Measurements from ENCODE around the gene NCAM2.
"Not testable (repeated sequence)": the region's sequence is repeated elsewhere in the genome, so short reads cannot be mapped to it uniquely, and the experiment has no call there.

Gene NCAM2

DNA sequence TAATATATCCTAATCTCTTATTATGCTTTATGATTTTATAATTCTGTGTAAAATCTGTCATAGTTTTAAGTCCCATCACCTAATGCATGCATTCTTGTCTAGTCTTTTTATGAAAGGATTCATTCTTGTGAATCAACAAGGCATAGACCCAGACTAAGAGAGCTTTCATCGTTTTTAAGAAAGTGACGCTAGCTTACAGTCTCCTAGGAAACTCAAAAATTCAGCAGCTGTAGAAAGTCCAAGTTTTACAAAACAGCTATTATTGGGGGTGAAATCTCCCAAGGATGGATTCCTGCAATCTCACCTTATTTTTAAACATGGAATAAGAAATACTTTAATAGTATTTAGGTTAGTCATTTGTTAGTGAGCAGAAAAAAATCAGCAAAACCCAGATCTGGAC is 104.7 kb downstream of the NCAM2 start:
- DNase-seq (ENCODE audit: low read depth in 1 of 2, low spot score in 1 of 2): no peak

DNA sequence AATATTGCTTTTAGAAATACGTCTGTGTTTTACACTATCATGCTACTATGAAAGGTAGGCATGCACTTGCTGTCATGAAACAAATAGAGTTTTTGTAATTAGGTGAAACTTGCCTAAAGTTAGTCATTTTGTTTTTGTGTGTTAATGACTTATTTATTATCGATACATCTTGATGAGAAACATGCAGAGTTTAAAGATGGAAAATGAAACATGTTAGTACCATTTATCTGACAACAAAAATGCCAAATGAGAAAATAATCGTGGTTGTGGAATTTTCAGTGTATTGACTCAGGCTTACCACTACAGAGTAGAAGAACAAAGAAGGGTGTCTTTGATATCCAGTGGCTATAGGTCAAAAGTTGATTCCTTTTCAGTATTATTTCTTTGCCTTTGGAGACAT is 105.5 kb downstream of the NCAM2 start:
- DNase-seq (ENCODE audit: low read depth in 1 of 2, low spot score in 1 of 2): no peak

DNA sequence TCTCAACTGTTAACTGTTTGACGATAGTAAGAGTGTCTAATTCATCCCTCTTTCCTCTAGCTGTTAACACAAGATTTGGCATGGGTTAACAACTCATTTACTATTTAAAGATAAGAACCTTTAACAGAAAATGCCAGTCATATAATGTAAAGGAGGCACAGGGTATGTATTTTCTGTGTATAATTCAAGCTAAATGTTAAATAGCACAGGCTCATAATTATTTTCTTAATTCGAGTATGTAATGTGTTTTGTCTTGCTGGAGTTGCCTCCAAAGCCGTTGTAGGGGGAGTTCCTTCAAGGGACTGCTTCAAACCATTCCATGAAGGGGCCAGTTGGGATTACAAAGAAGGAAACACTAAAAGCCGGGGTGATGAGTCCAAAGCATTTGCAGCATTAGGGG is 111.5 kb downstream of the NCAM2 start:
- no peak for DNase-seq (ENCODE audit: low read depth in 1 of 2, low spot score in 1 of 2)

DNA sequence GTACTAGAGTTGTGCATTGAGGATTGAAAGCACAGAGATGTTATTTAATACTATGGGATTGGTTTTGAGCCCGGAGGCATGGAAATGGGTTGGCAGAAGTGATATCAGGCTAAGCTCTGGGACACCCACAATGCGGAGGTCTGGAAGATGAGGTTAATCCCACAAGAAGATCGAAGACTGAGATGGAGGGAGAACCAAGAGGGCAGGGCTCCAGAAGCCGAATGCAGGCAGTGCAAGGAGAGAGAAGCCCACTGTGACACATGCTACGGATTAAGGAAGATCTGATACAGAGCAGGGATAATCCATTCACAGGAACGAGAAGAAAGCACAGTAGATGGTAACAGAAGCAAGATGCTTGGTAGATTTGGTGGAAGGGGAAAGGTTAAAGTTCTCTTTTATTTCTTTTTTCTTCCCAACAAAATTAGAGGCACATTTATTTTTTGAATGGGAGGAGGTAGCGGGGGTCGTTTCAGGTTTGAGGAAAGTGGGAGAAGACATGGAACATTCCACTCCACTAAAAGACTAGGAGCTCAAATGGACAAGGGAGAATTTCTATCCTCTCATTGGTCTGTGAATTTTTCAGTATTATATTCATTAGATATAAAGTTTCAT is 113.2 kb downstream of the NCAM2 start:
- DNase-seq (ENCODE audit: low read depth in 1 of 2, low spot score in 1 of 2): no peak

DNA sequence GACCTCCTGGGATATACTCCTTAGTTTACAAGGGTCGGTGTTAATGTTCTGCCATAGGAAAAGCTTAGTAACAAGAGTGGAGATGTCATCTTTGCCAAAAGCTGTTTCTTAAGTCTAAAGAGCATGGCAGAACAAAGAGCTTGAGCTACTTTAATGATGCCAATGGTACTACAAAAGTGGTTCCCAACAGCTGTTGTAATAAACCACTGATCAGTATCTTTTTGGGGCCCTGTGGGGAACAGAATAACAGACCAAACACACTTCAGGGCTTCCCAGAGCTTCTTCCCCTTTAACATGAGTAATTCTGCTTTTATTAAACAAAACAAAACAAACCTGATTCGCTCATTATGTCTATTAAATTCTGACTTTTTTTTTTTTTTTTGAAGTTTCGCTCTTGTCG is 116.3 kb downstream of the NCAM2 start:
- no peak for DNase-seq (ENCODE audit: low read depth in 1 of 2, low spot score in 1 of 2)

DNA sequence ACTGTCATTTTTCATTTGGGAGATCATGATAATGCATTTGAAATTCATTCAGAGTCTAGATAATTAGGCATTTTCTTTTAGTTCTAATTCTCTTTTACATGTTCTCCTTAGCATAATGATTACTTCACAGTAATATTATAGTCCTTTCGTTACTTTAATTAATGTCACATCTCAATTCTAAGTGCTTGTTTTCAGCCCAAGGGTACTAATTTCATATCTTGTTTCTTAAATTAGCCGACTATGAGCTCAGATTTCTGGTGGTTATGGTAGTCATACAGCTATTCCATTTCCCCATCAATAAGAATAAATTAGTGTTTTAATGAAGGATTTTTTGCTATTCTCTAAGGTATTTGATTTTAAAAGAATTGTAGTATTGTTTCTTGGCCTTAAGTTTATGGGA is 120.9 kb downstream of the NCAM2 start:
- no peak for DNase-seq (ENCODE audit: low read depth in 1 of 2, low spot score in 1 of 2)

DNA sequence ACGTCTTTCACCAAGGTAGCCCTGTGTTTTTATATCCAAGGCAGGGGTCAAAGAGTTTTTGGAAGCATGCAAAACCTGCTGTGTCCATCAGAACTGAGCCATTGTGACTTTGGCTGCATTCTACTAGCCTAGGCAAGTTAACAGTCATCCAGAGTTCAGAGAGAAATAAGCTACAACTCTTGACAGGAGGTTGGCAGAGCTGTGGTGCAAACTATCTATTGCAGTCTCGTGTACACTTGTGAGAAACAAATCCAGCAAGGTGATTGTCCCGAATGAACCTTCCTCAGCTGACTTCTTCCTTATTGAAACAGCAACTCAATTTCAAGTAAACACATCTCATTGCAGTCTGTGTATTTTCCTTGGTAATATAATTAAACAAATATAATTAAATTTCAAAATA is 124.5 kb downstream of the NCAM2 start:
- DNase-seq (ENCODE audit: low read depth in 1 of 2, low spot score in 1 of 2): no peak

DNA sequence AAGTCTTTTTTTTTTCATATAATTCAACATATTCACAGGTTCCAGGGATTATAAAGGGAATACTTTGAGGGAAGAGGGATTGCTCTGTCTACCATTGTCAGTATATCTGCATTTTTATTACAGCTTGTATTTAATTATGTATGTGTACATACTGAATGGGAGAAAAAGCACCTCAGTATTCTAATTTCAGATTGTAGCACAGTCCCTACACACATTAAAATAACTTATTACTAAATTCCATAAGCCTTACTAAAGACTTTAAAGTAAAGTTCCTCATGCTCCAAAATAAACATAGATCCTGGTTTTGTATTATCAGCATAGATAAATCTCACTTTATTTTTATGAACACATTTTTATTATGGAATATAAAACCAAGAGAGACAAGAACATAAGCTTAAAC is 134.2 kb downstream of the NCAM2 start:
- DNase-seq (ENCODE audit: low read depth in 1 of 2, low spot score in 1 of 2): no peak

DNA sequence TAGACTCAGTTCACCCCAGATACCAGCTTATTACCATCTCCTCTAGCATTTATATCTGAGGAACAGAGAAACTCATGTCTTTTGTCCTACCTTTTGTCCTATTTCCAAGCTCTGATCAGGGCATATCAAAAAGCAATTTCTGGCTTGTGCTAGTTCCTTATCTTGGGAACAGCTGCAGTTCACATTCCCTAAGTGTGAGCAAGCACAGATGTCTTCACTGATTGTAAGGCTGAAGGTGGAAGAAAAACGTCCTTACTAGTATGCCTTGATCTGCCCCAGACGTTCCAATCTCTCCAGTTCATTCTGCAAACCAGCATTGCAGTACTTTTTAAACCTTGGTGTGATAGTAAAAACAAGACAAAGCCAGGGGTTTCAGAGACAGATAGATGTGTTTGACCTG is 139.8 kb downstream of the NCAM2 start:
- no peak for DNase-seq (ENCODE audit: low read depth in 1 of 2, low spot score in 1 of 2)

DNA sequence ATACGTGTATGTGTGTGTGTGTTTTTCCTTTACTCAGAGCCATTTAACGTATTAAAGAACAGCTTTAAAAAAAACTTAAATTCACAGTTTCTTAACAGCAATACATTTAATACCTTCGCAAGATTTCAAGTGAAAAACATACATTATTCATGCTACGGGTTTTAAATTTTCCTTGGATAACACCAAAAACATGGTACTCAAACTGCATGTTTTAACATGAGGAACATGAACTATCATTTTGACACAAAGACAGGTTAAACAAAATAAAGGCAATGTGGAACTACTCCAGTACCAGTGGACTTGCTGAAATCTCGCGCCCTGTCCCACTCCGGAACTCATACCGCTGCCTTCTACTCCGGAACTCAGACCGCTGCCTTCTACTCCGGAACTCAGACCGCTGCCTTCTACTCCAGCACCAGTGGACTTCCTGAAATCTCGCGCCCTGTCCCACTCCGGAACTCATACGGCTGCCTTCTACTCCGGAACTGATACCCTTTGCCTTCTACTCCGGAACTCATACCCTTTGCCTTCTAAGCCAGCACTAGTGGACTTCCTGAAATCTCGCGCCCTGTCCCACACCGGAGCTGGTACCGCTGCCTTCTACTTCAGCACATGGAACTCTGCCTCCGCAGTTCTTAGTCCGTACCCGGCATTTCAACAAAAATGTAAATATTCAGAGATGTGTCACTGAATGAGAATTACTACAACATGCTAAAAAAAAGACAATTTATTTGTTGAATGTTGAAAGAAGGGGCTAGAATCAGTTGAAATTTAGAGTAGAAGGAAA is 148.6 kb downstream of the NCAM2 start:
- DNase-seq (ENCODE audit: low read depth in 1 of 2, low spot score in 1 of 2): no peak

DNA sequence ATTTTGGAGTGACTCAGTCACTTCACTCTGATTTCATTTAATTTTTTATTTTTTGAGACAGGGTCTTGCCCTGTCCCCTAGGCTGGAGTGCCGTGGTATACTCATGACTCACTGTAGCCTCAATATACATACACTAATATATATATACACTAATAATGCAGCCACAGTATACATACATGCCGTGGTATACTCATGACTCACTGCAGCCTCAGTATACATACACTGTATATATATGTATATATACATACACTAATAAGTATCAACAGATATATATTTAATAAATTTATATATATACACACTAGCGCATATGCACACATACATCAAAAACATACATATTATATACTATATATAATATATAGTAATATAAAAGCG is 149.2 kb downstream of the NCAM2 start:
- no peak for DNase-seq (ENCODE audit: low read depth in 1 of 2, low spot score in 1 of 2)

DNA sequence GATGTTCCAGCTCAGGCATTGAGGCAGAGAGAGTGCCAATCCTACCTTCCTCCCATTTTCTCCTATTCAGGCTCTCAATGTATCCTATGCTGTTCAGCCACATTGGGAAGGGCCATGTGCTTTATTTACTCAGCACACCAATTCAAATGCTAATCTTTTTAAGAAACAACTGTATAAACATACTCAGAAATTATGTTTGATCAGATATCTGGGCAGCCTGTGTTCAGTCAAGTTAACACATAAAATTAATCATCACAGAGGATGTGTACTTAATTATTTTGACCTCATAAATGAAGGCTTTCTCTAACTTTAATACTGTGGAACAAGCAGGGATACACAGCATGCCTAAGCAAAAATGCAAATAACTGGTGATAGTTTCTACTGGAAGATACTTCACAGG is 149.8 kb downstream of the NCAM2 start:
- DNase-seq (ENCODE audit: low read depth in 1 of 2, low spot score in 1 of 2): no peak

DNA sequence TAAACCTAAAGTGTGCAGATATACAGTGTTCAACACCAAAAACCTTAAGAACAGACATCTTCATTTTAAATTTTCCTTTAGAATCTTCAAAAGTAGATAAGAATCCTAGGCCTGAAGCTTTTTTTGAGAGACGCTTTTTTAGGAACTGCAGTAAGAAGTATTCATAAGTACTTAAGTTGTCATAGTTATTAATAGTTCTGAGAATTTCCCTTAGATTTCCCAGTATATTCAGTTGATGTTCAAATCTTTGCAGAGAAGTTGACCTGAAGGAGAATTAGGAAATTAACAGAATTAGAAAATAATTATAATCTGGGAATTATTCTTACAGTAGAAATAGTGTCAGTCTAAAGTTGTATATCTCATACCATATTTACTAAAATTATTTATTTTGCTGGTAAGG is 150.3 kb downstream of the NCAM2 start:
- no peak for DNase-seq (ENCODE audit: low read depth in 1 of 2, low spot score in 1 of 2)

DNA sequence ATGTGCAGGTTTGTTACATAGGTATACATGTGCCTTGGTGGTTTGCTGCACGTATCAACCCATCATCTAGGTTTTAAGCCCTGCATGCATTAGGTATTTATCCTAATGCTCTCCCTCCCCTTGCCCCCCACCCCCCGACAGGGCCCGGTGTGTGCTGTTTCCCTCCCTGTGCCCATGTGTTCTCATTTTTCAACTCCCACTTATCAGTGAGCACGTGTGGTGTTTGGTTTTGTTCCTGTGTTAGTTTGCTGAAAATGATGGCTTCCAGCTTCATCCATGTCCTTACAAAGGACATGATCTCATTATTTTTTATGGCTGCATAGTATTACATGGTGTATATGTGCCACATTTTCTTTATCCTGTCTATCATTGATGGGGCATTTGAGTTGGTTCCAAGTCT is 151.2 kb downstream of the NCAM2 start:
- DNase-seq (ENCODE audit: low read depth in 1 of 2, low spot score in 1 of 2): not testable (repeated sequence)

DNA sequence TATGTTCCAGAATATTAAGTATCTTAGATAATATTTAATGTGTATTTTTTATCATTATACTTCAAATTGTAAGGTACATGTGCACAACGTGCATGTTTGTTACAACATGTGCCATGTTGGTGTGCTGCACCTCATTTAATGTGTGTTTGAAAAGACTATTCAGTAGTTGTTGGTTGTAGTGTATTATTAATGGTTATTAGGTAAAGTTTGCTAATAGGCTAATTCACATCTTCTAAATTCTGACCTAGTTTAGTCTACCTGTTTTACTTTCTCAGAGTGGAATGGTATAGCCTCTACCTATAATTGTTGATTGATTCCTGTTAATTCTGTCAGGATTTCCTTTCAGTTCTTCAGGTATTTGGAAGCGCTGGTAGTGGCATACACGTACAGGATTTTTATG is 153.0 kb downstream of the NCAM2 start:
- no peak for DNase-seq (ENCODE audit: low read depth in 1 of 2, low spot score in 1 of 2)

DNA sequence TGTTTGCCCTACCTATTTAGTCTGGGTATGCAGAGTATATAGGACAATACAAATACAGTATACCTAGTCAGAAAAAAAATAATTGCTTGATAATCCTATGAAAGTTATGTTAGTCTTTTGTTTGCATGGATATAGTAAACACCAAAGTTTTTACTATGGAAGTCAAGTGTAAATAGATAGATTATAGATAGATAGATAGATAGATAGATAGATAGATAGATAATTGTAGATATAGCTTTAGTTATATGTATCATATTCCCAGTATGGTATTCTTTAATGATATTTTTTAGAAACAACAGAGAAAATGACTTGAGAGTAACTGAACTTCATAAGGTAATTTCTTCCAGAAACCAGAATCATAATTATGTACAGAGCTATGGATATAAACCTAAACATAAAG is 158.2 kb downstream of the NCAM2 start:
- DNase-seq (ENCODE audit: low read depth in 1 of 2, low spot score in 1 of 2): no peak

DNA sequence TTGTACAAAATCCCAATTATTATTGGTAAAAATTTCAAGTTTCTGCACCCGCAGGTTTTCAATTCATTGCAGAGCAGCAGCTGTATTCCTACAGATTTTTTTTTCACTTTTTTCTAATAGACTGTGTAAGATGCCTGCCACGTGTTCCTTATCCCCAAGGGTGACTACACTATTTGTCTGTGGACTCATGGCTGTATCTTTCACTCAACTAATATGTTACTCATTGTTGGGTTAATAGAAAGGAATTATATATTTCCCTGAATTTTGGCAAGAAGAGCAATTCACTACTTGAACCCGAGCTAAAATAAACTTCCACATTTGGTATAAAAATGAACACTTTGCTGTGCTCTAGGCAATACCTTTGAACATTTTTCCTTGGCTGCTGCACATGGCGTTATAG is 158.7 kb downstream of the NCAM2 start:
- no peak for DNase-seq (ENCODE audit: low read depth in 1 of 2, low spot score in 1 of 2)

DNA sequence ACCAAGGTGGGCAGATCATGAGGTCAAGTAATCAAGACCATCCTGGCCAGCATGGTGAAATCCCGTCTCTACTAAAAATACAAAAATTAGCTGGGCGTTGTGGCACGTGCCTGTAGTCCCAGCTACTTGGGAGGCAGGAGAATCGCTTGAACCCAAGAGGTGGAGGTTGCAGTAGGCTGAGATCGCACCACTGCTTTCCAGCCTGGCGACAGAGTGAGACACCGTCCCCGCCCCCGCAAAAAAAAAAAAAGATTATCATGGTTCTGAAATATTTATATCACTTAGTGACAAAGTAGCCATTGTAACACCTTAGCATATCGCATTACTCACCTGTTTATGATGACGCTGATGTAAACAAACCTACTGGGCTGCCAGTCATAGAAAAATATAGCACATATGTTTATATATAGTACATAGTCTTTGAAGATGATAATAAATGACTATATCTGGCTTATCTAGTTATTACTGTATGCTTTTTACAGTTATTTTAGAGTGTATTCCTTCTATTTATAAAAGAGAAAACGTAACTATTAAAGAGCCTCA is 160.2 kb downstream of the NCAM2 start:
- no peak for DNase-seq (ENCODE audit: low read depth in 1 of 2, low spot score in 1 of 2)

DNA sequence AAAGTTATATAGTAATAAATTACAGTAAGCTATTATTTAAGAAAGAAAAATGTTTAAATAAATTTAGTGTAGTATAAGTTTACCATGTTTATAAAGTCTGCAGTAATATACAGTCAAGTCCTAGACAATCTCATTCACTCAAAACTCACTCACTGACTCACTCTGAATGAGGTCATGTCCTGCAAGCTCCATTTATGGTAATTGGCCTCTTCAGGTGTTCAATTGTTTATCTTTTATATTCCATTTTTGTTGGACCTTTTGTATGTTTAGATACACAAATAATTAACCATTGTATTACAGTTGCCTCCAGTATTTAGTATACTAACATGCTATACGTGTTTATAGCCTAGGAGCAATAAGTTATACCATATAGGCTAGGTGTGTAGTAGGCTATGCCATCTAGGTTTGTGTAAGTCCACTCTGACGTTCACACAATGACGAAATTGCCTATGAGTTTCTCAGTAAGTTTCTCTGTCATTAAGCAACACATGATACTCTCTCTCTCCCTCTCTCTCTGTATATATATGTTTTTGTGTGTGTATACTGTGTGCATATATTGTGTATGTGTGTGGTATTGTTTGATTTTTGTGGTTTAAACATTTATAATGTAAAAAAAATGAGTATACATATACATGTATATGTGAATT is 161.2 kb downstream of the NCAM2 start:
- no peak for DNase-seq (ENCODE audit: low read depth in 1 of 2, low spot score in 1 of 2)

DNA sequence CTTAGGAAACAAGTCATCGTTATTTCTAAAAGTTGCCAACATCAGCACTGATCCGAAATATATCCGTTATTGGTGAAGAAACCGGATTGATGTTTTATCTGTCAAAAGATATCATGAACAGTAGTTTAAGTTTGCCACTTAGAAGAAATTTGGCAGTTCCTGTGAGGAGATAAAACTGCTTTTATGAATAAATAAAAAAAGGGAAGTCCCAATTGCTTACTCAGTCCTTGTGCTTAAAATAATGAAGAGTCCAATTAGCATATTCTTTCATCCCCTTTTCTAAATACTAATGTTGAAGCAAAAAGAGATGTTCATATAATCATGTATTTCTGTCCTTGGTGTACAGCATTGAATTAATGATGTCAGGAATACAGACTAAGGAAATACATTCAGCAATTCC is 164.6 kb downstream of the NCAM2 start:
- DNase-seq (ENCODE audit: low read depth in 1 of 2, low spot score in 1 of 2): no peak

DNA sequence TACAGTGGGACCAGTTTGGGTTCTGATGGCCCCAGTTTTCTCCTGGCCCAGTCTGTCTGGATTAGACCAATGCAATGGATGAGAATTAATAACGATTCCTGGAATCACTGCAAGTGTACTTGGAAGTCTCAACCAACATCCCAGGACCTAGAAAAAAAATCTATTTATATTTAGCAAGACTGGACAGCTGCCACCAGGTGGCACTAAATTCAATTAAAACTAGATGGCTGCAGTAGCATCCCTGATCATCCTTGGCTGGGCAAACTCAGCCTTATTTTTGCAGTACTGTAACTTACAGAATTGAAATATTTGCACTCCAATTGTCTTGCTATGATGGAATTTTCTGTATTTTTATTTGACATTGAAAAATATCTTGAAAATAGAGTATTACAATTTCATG is 165.7 kb downstream of the NCAM2 start:
- peak in 1 of 2 donors; percentile 14 for DNase-seq (ENCODE audit: low read depth in 1 of 2, low spot score in 1 of 2)

DNA sequence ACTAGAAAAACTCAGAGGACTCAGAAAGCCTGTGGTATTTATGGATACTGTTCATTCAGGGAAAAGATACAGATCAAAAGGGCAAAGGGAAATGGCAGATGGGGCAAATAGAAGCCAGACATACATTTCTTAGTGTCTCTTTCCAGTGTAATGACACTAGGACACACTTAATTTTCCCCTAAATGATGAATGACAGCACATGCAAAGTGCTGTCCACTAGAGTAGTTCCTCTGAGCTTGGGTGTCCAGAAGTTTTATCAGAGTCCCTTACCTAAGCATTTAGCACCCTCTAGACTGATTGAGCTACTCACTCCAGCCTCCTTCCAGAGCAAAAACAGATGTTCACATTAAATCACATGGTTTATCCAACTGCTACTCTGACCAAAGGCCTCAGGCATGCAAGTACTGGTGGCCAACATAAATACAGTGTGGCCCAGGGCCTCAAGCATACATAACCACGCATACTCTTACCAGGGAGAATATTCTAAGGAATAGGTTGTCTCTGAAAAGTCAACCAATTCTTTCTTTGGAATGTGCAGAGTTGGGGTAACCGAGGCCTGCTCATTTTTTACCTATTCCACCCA is 166.9 kb downstream of the NCAM2 start:
- no peak for DNase-seq (ENCODE audit: low read depth in 1 of 2, low spot score in 1 of 2)
